ENCODE results near the gene KCNQ1.

The KCNQ1 gene

GRCh38 chr11:2828585-2829330, 383.9 kb downstream of the KCNQ1 start:
- TF ChIP-seq SPI1 (IDR thresholded peaks at IDR 0.05; ENCODE audit: low read depth, low read length) (no peak), POLR2A (IDR thresholded peaks at IDR 0.05; ENCODE audit: low read depth, low read length) (no peak), POLR2AphosphoS5 (IDR thresholded peaks at IDR 0.05; ENCODE audit: low read depth, low read length) (no peak), PAX5 (IDR thresholded peaks at IDR 0.05; ENCODE audit: insufficient read depth, low read length, severe bottlenecking) (no peak), POU2F2 (IDR thresholded peaks at IDR 0.05; ENCODE audit: low read depth, low read length) (no peak), TAF1 (IDR thresholded peaks at IDR 0.05; ENCODE audit: low read depth, low read length) (no peak)
- FAIRE-seq = no peak

GRCh38 chr11:2830030-2830812, 385.4 kb downstream of the KCNQ1 start:
- TF ChIP-seq POLR2AphosphoS5 (IDR thresholded peaks at IDR 0.05; ENCODE audit: low read depth, low read length) = no peak
- TF ChIP-seq TAF1 (IDR thresholded peaks at IDR 0.05; ENCODE audit: low read depth, low read length) = no peak
- no peak for TF ChIP-seq POLR2A (IDR thresholded peaks at IDR 0.05; ENCODE audit: low read depth, low read length)
- no peak for TF ChIP-seq POU2F2 (IDR thresholded peaks at IDR 0.05; ENCODE audit: low read depth, low read length)
- no peak for TF ChIP-seq PAX5 (IDR thresholded peaks at IDR 0.05; ENCODE audit: insufficient read depth, low read length, severe bottlenecking)
- no peak for TF ChIP-seq SPI1 (IDR thresholded peaks at IDR 0.05; ENCODE audit: low read depth, low read length)
- no peak for FAIRE-seq
- DNase-seq (ENCODE audit: insufficient read length, low spot score) = no peak

More at GRCh38 chr11:2828585-2829330, 383.9 kb downstream of the KCNQ1 start:
- DNase-seq (ENCODE audit: insufficient read length, low spot score) = no peak

- DNase-seq (ENCODE audit: insufficient read length, low spot score) (no peak), FAIRE-seq (no peak)
- TF ChIP-seq PAX5 (IDR thresholded peaks at IDR 0.05; ENCODE audit: insufficient read depth, low read length, severe bottlenecking) = no peak
- no peak for TF ChIP-seq POLR2A (IDR thresholded peaks at IDR 0.05; ENCODE audit: low read depth, low read length)
- TF ChIP-seq SPI1 (IDR thresholded peaks at IDR 0.05; ENCODE audit: low read depth, low read length) = no peak
- TF ChIP-seq POLR2AphosphoS5 (IDR thresholded peaks at IDR 0.05; ENCODE audit: low read depth, low read length) = no peak
- TF ChIP-seq TAF1 (IDR thresholded peaks at IDR 0.05; ENCODE audit: low read depth, low read length) = no peak
- no peak for TF ChIP-seq POU2F2 (IDR thresholded peaks at IDR 0.05; ENCODE audit: low read depth, low read length)
Measured at GRCh38 chr11:2830886-2831285, 386.1 kb downstream of the KCNQ1 start.

- TF ChIP-seq POLR2A (IDR thresholded peaks at IDR 0.05; ENCODE audit: low read depth, low read length) (no peak), PAX5 (IDR thresholded peaks at IDR 0.05; ENCODE audit: insufficient read depth, low read length, severe bottlenecking) (no peak), POLR2AphosphoS5 (IDR thresholded peaks at IDR 0.05; ENCODE audit: low read depth, low read length) (no peak), SPI1 (IDR thresholded peaks at IDR 0.05; ENCODE audit: low read depth, low read length) (no peak), POU2F2 (IDR thresholded peaks at IDR 0.05; ENCODE audit: low read depth, low read length) (no peak), TAF1 (IDR thresholded peaks at IDR 0.05; ENCODE audit: low read depth, low read length) (no peak)
- DNase-seq (ENCODE audit: insufficient read length, low spot score) (no peak), FAIRE-seq (no peak)
Measured at GRCh38 chr11:2831781-2832532, 387.1 kb downstream of the KCNQ1 start.

GRCh38 chr11:2832533-2833020, 387.8 kb downstream of the KCNQ1 start:
- DNase-seq (ENCODE audit: insufficient read length, low spot score) = no peak
- TF ChIP-seq PAX5 (IDR thresholded peaks at IDR 0.05; ENCODE audit: insufficient read depth, low read length, severe bottlenecking) = no peak
- no peak for TF ChIP-seq POLR2AphosphoS5 (IDR thresholded peaks at IDR 0.05; ENCODE audit: low read depth, low read length)
- TF ChIP-seq POU2F2 (IDR thresholded peaks at IDR 0.05; ENCODE audit: low read depth, low read length) = no peak
- TF ChIP-seq POLR2A (IDR thresholded peaks at IDR 0.05; ENCODE audit: low read depth, low read length) = no peak
- TF ChIP-seq SPI1 (IDR thresholded peaks at IDR 0.05; ENCODE audit: low read depth, low read length) = no peak
- TF ChIP-seq TAF1 (IDR thresholded peaks at IDR 0.05; ENCODE audit: low read depth, low read length) = no peak
- no peak for FAIRE-seq

- no peak for DNase-seq (ENCODE audit: insufficient read length, low spot score)
- TF ChIP-seq POLR2A (IDR thresholded peaks at IDR 0.05; ENCODE audit: low read depth, low read length) (no peak), POLR2AphosphoS5 (IDR thresholded peaks at IDR 0.05; ENCODE audit: low read depth, low read length) (no peak), SPI1 (IDR thresholded peaks at IDR 0.05; ENCODE audit: low read depth, low read length) (no peak), POU2F2 (IDR thresholded peaks at IDR 0.05; ENCODE audit: low read depth, low read length) (no peak), PAX5 (IDR thresholded peaks at IDR 0.05; ENCODE audit: insufficient read depth, low read length, severe bottlenecking) (no peak), TAF1 (IDR thresholded peaks at IDR 0.05; ENCODE audit: low read depth, low read length) (no peak)
- no peak for FAIRE-seq
Measured at GRCh38 chr11:2833051-2833715, 388.4 kb downstream of the KCNQ1 start.

- no peak for TF ChIP-seq POLR2AphosphoS5 (IDR thresholded peaks at IDR 0.05; ENCODE audit: low read depth, low read length)
- no peak for TF ChIP-seq SPI1 (IDR thresholded peaks at IDR 0.05; ENCODE audit: low read depth, low read length)
- no peak for TF ChIP-seq TAF1 (IDR thresholded peaks at IDR 0.05; ENCODE audit: low read depth, low read length)
- TF ChIP-seq POU2F2 (IDR thresholded peaks at IDR 0.05; ENCODE audit: low read depth, low read length) = no peak
- no peak for TF ChIP-seq PAX5 (IDR thresholded peaks at IDR 0.05; ENCODE audit: insufficient read depth, low read length, severe bottlenecking)
- no peak for TF ChIP-seq POLR2A (IDR thresholded peaks at IDR 0.05; ENCODE audit: low read depth, low read length)
- no peak for FAIRE-seq
Measured at GRCh38 chr11:2833716-2834502, 389.1 kb downstream of the KCNQ1 start.

More at GRCh38 chr11:2833716-2834502, 389.1 kb downstream of the KCNQ1 start:
- no peak for DNase-seq (ENCODE audit: insufficient read length, low spot score)

All from GM12891 (cell line).